Thyroid gland (tissue), 4 donors: Measurements from ENCODE around the gene PER3. TPM values are rescaled to one million over a fixed set of nuclear protein-coding genes. Genes with fewer than 3 reads are reported as not detected.

Experiments used
- DNase-seq, 2 donors: peaks; one replicate each; pipeline ENCODE4 v3.0.0-alpha.2; 2019
- H3K27ac ChIP-seq, 3 donors: fragments of 200-600 bp; sonication (generic); 1 replicate in 2 of 3; 2 replicates in 1 of 3; pipeline ENCODE4 v1.5.1; 2016 to 2019; ENCODE audit warnings: mild to moderate bottlenecking in 1 of 3, moderate library complexity in 1 of 3
- H3K27me3 ChIP-seq: fragments of 200-600 bp; sonication (generic); one replicate; pipeline ENCODE4 v1.5.1; 2019
- H3K36me3 ChIP-seq, 2 donors: fragments of 200-600 bp; sonication (generic); one replicate each; pipeline ENCODE4 v1.5.1; 2016 to 2019
- H3K4me1 ChIP-seq, 2 donors: fragments of 200-600 bp; sonication (generic); one replicate each; pipeline ENCODE4 v1.5.1; 2017 to 2019
- H3K4me3 ChIP-seq, 3 donors: fragments of 200-600 bp; sonication (generic); replicated peaks in 1 of 3; 1 replicate in 2 of 3; 2 replicates in 1 of 3; pipeline ENCODE4 v1.5.1; 2016; ENCODE audit warnings: mild to moderate bottlenecking in 1 of 3
- H3K9me3 ChIP-seq: fragments of 200-600 bp; sonication (generic); one replicate; pipeline ENCODE4 v1.5.1; 2017
- CTCF ChIP-seq, 6 experiments: fragments of 200-600 bp in 3 of 6; fragments of 450-650 bp in 3 of 6; sonication (generic) in 3 of 6; IDR thresholded peaks; one replicate each; pipeline ENCODE4 v1.5.1; 2016 to 2019; ENCODE audit warnings: antibody characterized with exemption in 6 of 6, mild to moderate bottlenecking in 2 of 6, inconsistent platforms in 1 of 6, moderate library complexity in 1 of 6
- POLR2A ChIP-seq, 2 donors: fragments of 450-650 bp; IDR thresholded peaks; one replicate each; pipeline ENCODE4 v1.6.1; 2017; ENCODE audit warnings: antibody characterized with exemption in 2 of 2, mild to moderate bottlenecking in 2 of 2, moderate library complexity in 1 of 2
- WGBS, 2 donors: methylation state at CpG; one replicate each; pipeline ENCODE4 v1.1.5; 2017; 5-methylcytosine and 5-hydroxymethylcytosine counted together
- intact Hi-C: fragments of 100-400 bp; cut with DNase I; formaldehyde crosslinking; loops from one replicate; pipeline ENCODE4 v1.15.1; 2023
- total RNA-seq, 4 donors: library from RNA; depleted of rRNA; stranded (reverse); fragments of >200 nt; gene quantifications; one replicate each; pipeline ENCODE4 v1.2.3, GENCODE V29; 2016

PER3 gene
- total RNA-seq, 4 donors from 2014 or later = 8.9 to 30.9 (median 20.9) TPM

- Histone ChIP-seq H3K9me3 (no peaks in the 10 kb centered on the region), H3K36me3 (no peaks in the 10 kb centered on the region), H3K27me3 (no peaks in the 10 kb centered on the region), H3K27ac (no peak overlapping the region), H3K4me3 (no peak overlapping the region), H3K4me1 (no peaks in the 10 kb centered on the region)
- WGBS, 2 donors = 82 to 93% methylated on average over 14 to 16 of the region's 16 CpGs
- TF ChIP-seq POLR2A (IDR thresholded peaks at IDR 0.05) (no peak), CTCF (IDR thresholded peaks at IDR 0.05) (no peak)
- intact Hi-C loops = no loop called here
- DNase-seq = no peak
These were observed 81.9 kb downstream of the PER3 start for GRCh38 chr1:7865978-7866377.

- H3K4me1 ChIP-seq = no peaks in the 10 kb centered on the region
- H3K27ac ChIP-seq = no peak overlapping the region
- H3K27me3 ChIP-seq = no peaks in the 10 kb centered on the region
- DNase-seq = no peak
- intact Hi-C loops = no loop called here
- TF ChIP-seq POLR2A (IDR thresholded peaks at IDR 0.05) (no peak), CTCF (IDR thresholded peaks at IDR 0.05) (no peak)
- no peaks in the 10 kb centered on the region for H3K9me3 ChIP-seq
- no peaks in the 10 kb centered on the region for H3K36me3 ChIP-seq
- WGBS, 2 donors = 75 to 93% methylated on average over 10 of the region's 10 CpGs
- H3K4me3 ChIP-seq = no peak overlapping the region
These were observed 84.1 kb downstream of the PER3 start for GRCh38 chr1:7868070-7868780.

DNA sequence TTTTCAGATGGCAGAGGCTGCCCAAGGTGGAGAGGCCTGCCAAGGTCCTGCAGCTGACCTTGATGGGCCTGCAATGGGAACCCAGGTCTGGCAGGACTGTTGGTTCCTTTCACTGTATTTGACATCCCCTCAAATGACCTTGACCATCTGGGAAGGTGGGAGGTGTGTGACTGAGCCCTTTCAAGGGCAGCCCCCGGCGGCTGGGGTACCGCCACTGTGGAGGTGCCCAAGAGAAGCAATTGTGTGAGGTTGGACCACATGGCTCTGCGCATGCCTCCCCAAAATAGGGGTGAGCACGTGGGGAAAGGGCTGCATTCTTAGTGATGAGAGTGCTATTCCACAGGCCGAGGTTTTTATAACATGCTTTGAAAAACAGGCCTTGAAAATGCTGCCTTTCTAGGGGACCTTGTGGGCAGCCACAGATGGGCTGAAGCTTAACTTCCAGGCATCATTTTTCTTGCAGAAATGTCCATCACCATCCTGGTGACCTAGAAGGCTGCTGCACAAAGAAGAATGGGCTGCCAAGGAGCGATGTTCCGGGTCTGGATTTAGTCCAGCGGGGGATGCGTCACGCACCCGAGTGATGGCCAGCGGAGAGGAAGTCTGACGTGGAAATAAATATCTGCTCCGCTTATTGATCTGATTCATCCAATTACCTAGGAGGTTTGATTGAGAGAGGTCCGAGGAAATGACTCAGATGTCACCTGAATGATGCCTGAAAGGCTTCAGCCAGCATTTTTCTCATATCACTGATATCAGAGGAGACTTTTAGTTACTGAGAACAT lies 85.2 kb downstream of the PER3 start:
- WGBS, 2 donors = 87 to 91% methylated on average over 13 to 16 of the region's 16 CpGs
- Histone ChIP-seq H3K4me3 (no peak overlapping the region), H3K27ac (no peak overlapping the region), H3K4me1 (no peaks in the 10 kb centered on the region), H3K9me3 (no peaks in the 10 kb centered on the region), H3K27me3 (no peaks in the 10 kb centered on the region), H3K36me3 (no peaks in the 10 kb centered on the region)
- intact Hi-C loops = no loop called here
- TF ChIP-seq POLR2A (IDR thresholded peaks at IDR 0.05) (no peak), CTCF (IDR thresholded peaks at IDR 0.05) (no peak)
- DNase-seq = no peak

GRCh38 chr1:7871136-7871535 lies 87.0 kb downstream of the PER3 start:
- H3K4me1 ChIP-seq = no peaks in the 10 kb centered on the region
- H3K4me3 ChIP-seq = no peak overlapping the region
- no peak overlapping the region for H3K27ac ChIP-seq
- no peaks in the 10 kb centered on the region for H3K27me3 ChIP-seq
- no peak for TF ChIP-seq CTCF (IDR thresholded peaks at IDR 0.05)
- TF ChIP-seq POLR2A (IDR thresholded peaks at IDR 0.05) = no peak
- intact Hi-C loops = no loop called here
- 74 to 81% methylated on average over 6 of the region's 6 CpGs for WGBS, 2 donors
- no peaks in the 10 kb centered on the region for H3K36me3 ChIP-seq
- no peak for DNase-seq
- H3K9me3 ChIP-seq = no peaks in the 10 kb centered on the region
